A673 (cell line): ENCODE measurements around the gene MED22.

Experiments
- EZH2 ChIP-seq: fragments of 200-600 bp; sonication (generic); IDR thresholded peaks from 2 replicates; pipeline ENCODE4 v1.6.1; 2017; ENCODE audit warnings: borderline replicate concordance, low read depth, mild to moderate bottlenecking, mixed read lengths, antibody characterized with exemption, low read length; ENCODE audit not compliant: poor library complexity, severe bottlenecking
- TF ChIP-seq, protein P1 (sequence below): fragments of 300-800, 200-600 bp; sonication (generic); conservative IDR thresholded peaks from 2 replicates; pipeline ENCODE4 v1.5.1; 2017; ENCODE audit warnings: low read depth, mild to moderate bottlenecking, antibody characterized with exemption, low read length, moderate library complexity, mixed read lengths

DNA sequence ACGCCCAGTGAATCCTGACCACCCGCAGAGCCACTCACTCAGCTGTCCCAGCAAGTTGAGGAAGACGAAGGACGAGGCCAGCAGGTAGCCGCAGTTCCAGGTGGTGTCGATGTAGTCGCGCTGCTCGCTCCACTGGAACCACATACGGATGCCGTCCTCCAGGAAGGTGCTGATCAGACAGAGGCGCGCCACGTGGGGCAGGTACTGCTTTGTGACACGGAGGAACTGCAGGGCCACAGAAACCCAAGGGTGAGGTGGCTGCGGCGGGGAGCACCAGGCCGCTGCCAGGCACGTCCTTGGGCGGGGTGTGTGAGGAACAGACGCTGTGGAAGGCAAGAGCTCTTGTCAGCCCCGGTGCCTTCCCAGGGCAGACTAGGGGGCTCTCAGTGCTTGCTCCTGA lies 19.3 kb upstream of the MED22 start:
- TF ChIP-seq, protein P1, sequence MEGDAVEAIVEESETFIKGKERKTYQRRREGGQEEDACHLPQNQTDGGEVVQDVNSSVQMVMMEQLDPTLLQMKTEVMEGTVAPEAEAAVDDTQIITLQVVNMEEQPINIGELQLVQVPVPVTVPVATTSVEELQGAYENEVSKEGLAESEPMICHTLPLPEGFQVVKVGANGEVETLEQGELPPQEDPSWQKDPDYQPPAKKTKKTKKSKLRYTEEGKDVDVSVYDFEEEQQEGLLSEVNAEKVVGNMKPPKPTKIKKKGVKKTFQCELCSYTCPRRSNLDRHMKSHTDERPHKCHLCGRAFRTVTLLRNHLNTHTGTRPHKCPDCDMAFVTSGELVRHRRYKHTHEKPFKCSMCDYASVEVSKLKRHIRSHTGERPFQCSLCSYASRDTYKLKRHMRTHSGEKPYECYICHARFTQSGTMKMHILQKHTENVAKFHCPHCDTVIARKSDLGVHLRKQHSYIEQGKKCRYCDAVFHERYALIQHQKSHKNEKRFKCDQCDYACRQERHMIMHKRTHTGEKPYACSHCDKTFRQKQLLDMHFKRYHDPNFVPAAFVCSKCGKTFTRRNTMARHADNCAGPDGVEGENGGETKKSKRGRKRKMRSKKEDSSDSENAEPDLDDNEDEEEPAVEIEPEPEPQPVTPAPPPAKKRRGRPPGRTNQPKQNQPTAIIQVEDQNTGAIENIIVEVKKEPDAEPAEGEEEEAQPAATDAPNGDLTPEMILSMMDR = no peak
- no peak for TF ChIP-seq EZH2
